Fibroblast of the aortic adventitia (primary cell): ENCODE results near the gene SYF2. TPM values are rescaled to one million over a fixed set of nuclear protein-coding genes. Genes with fewer than 3 reads are reported as not detected.

Source experiments
- DNase-seq: peaks from one replicate; pipeline ENCODE4 v3.0.0-alpha.2; 2010; ENCODE audit warnings: low read depth
- H3K4me3 ChIP-seq: 2 replicates; pipeline ENCODE4 v1.5.1; 2011; ENCODE audit warnings: low read depth, mild to moderate bottlenecking, control low read depth, low read length, moderate library complexity
- total RNA-seq: library from RNA; depleted of rRNA; stranded (reverse); fragments of >200 nt; gene quantifications from 2 replicates; pipeline ENCODE4 v1.2.3, GENCODE V29; 2012; ENCODE audit warnings: low replicate concordance
- TF ChIP-seq, protein P1 (sequence below): IDR thresholded peaks from 2 replicates; pipeline ENCODE4 v1.5.1; 2011; ENCODE audit warnings: mild to moderate bottlenecking, low read length, control low read depth, inconsistent platforms; ENCODE audit not compliant: insufficient read depth

The SYF2 gene
- total RNA-seq, 1 donor: 44.7 TPM

DNA sequence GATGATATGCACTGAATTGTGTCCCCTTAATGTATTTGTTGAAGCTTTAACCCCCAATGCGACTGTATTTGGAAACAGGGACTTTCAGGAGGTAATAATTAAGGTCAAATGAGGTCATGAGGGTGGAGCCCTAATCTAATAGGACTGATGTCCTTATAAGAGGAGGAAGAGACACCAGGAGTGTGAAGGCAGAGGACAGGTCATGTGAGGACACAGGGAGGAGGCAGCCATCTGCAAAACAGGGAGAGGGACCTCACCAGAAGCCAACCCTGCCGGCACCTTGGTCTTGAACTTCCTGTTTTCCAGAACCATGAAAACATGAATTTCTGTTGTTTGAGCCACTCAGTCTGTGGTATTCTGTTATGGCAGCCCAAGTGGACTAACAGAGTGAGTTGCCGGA, 15.3 kb downstream of the SYF2 start:
- no peak overlapping the region for H3K4me3 ChIP-seq
- no peak for DNase-seq
- TF ChIP-seq, protein P1, sequence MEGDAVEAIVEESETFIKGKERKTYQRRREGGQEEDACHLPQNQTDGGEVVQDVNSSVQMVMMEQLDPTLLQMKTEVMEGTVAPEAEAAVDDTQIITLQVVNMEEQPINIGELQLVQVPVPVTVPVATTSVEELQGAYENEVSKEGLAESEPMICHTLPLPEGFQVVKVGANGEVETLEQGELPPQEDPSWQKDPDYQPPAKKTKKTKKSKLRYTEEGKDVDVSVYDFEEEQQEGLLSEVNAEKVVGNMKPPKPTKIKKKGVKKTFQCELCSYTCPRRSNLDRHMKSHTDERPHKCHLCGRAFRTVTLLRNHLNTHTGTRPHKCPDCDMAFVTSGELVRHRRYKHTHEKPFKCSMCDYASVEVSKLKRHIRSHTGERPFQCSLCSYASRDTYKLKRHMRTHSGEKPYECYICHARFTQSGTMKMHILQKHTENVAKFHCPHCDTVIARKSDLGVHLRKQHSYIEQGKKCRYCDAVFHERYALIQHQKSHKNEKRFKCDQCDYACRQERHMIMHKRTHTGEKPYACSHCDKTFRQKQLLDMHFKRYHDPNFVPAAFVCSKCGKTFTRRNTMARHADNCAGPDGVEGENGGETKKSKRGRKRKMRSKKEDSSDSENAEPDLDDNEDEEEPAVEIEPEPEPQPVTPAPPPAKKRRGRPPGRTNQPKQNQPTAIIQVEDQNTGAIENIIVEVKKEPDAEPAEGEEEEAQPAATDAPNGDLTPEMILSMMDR: no peak

DNA sequence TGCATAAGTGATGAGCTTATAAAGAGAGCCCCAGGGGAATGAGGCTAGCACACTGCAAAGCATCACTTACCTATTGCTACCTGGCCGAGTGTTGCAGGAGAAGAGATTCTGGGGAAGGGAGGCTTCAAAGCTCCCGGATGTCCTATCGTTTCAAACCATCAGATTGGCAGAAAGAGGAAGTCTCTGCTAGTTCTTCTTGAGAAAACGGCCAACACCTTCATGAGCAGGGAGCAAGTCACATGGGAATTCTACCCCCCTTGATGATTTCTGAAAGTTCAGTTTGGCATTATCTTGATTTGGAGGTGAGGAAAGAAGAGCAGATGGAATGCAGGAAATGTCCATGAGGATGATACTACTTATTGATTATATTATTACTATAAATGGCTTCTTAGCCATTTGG, 16.2 kb downstream of the SYF2 start:
- no peak overlapping the region for H3K4me3 ChIP-seq
- no peak for DNase-seq
- TF ChIP-seq, protein P1: no peak

DNA sequence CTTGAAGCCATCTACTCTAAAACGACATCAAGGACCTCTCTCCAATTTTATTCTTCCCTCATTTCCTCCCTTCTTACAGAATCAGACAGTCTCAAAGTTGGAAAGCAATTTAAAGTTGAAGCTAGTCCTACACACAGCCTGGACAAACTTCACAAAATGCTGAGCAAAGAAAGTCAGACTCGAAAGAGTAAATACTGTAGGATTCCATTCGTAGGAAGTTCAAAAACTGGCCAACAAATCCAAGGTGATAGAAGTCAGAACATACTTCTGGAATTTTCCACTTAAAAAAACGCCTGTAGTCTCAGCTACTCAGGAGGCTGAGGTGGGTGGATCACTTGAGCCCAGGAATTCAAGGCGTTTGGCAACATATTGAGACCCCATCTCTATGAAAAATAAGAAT, 19.6 kb downstream of the SYF2 start:
- TF ChIP-seq, protein P1: no peak
- H3K4me3 ChIP-seq: no peak overlapping the region
- DNase-seq: no peak

DNA sequence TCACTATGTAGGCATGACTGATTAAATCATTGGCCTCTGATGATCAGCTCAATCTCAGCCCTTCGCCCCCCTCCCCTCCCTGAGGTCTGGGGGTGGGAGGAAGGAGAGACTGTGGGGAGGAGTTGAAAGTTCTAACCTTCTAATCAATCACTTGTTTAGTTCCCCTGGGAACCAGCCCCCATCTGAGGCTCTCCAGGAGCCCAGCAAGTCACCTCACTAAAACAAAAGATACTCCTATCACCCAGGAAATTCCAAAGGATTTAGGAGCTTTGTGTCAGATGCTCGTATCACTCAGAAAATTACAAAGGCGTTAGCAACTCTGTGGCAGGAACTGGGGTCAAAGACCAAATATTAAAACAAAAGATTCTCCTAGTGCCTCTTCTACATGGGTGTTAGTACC, 21.6 kb downstream of the SYF2 start:
- TF ChIP-seq, protein P1: no peak
- H3K4me3 ChIP-seq: no peak overlapping the region
- no peak for DNase-seq

DNA sequence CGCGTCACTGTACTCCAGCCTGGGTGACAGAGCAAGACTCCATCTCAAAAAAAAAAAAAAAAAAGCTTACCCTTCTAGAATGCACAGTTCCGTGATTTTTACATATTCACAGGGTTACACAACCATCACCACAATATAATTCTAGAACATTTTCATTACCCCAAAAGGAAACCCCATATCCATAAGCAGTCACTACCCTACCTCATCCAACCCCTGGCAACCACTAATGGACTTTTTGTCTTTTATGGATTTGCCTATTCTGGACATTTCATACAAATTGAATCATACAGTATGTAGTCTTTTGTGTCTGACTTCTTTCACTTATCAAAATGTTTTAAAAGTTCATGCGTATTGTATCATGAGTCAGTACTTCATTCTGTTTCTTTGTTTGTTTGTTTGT, 22.8 kb downstream of the SYF2 start:
- TF ChIP-seq, protein P1: no peak
- DNase-seq: no peak
- H3K4me3 ChIP-seq: no peak overlapping the region

DNA sequence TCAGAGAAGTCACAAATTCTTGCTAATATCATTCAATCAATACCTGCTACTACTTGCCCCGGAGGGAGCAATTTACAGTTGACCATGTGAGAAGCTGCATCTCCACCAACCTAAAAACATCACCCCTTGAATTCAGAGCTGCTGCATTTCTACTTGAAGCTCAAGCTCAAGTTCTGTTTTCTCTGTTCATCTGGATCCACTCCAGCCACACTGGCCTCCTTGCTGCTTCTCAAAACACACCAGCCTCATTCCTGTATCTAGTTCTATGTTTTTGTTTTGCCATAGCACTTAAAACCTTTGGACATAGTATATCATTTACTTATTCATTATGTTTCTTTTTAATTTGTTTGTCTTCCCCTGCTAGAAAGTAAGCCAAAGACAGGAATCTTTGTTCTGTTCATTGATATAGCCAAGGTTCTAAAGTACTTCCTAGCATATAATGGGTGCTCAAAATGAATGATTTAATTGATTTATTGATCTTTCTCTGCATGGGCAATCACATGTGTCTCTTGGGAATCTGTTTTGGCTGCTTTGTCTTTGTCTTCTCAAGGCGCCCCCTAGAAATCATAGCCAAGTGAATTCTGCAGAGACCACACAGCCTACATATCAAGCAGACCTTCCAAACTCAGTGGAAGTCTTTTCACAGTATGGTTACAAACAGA, 23.6 kb downstream of the SYF2 start:
- H3K4me3 ChIP-seq: no peak overlapping the region
- TF ChIP-seq, protein P1: no peak
- DNase-seq: no peak

DNA sequence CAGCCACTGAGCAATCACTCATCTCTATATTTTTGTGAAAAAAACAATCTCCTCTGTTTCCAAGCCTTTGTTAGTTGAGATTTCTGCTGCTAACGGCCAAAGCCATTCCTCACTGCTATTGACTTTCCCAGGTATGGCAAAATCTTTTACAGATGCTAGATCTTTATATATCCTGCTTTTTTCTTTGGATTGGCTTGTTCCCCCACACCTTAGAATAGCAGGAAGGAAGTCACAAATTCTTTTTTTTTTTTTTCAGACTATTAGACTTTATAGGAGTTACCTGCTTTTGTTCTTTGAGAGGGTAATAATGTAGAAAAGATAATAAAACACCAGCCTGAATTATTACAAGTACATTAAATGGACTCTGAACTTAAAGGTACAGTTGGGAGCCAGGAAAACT, 24.2 kb downstream of the SYF2 start:
- no peak for DNase-seq
- no peak overlapping the region for H3K4me3 ChIP-seq
- TF ChIP-seq, protein P1: no peak
